Spinal cord (tissue), 10 donors: ENCODE measurements around the gene NOS1AP. TPM values are rescaled to one million over a fixed set of nuclear protein-coding genes. Genes with fewer than 3 reads are reported as not detected.

ENCODE experiments used
- DNase-seq, 6 donors: peaks; one replicate each; pipeline versions ENCODE4 v3.0.0 to v3.0.0-alpha.2; 2013 to 2015; ENCODE audit warnings: low spot score in 6 of 6, low read depth in 4 of 6
- H3K27ac ChIP-seq: one replicate; pipeline ENCODE4 v1.5.1; 2013; ENCODE audit warnings: low read depth, low read length, control low read depth
- H3K27me3 ChIP-seq: one replicate; pipeline ENCODE4 v1.6.1; 2013; ENCODE audit warnings: low read length; ENCODE audit not compliant: control insufficient read depth, insufficient read depth
- H3K36me3 ChIP-seq: one replicate; pipeline ENCODE4 v1.6.1; 2013; ENCODE audit warnings: low read length; ENCODE audit not compliant: control insufficient read depth, insufficient read depth
- H3K4me1 ChIP-seq: one replicate; pipeline ENCODE4 v1.6.1; 2013; ENCODE audit warnings: low read length; ENCODE audit not compliant: control insufficient read depth, insufficient read depth
- H3K4me3 ChIP-seq: one replicate; pipeline ENCODE4 v1.5.1; 2013; ENCODE audit warnings: low read depth, low read length, control low read depth
- H3K9me3 ChIP-seq: one replicate; pipeline ENCODE4 v1.6.1; 2013; ENCODE audit warnings: low read length; ENCODE audit not compliant: control insufficient read depth, insufficient read depth
- whole genome bisulfite sequencing: methylation state at CpG from one replicate; pipeline ENCODE4 v1.1.5; 2013; ENCODE audit warnings: missing lambda C conversion rate; ENCODE audit not compliant: insufficient coverage; 5-methylcytosine and 5-hydroxymethylcytosine counted together
- polyA plus RNA-seq, 2 donors: library from polyadenylated mRNA; unstranded; fragments of 120-200 nt; gene quantifications; one replicate each; pipeline ENCODE4 v1.2.1, GENCODE V29; 2013; ENCODE audit not compliant: insufficient read length in 2 of 2
- total RNA-seq, 2 donors: library from RNA; depleted of rRNA in 1 of 2; stranded (reverse); fragments of 120-200 nt in 1 of 2; fragments of >200 nt in 1 of 2; gene quantifications; one replicate each; pipeline versions ENCODE4 v1.2.3 to v1.2.4, GENCODE V29; 2013 to 2014
- donor health status: healthy.

The NOS1AP gene
- total and polyA plus RNA-seq, 4 donors: 4.2 to 9.9 (median 8.1) TPM

DNA sequence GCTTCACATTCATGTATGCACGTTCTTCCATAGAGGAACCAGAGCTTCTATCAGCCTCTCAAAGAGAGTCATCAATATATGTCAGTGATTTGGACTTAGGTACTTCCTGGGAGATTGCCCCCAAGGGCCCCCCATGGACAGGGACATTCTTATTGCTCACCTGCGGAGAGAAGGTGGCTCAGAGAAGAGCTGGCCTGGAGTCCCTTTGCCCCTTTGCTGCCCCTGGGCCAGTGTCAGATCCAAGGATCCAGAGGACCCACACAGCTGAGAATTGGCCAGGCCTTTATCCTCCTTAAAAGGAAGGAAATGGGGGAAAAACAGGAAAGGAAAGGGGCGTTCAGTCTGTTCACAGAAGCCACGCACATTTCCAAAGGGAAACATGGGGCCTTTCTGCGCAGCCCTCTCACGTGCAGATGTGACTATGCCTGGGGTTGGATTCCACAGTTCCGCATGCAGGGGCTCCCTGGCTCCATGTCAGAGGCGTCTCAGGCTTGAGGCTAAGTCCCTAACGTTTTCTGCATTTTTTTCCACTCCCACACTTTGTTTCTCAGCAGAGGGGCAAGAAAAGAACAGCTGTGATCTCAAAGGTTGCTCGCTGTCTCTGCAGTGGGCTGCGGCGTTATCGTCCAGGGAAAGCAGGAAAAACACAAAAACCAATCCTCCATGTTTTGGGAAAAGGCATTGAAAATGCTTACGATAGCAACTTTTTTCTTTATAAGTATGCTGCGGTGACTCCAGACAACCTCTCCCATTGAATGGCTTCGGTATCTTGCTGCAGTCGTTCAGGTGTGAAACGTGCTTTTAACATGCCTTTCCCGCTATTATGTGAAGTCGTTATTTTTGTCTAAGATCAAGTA is 318.0 kb downstream of the NOS1AP start:
- Histone ChIP-seq H3K4me3 (no peak overlapping the region), H3K4me1 (peaks cover 33% of the 10 kb centered on the region), H3K9me3 (no peaks in the 10 kb centered on the region), H3K36me3 (peaks cover 23% of the 10 kb centered on the region), H3K27me3 (no peaks in the 10 kb centered on the region), H3K27ac (no peak overlapping the region)
- 73% methylated on average over 13 of the region's 20 CpGs for WGBS
- DNase-seq: no peak

DNA sequence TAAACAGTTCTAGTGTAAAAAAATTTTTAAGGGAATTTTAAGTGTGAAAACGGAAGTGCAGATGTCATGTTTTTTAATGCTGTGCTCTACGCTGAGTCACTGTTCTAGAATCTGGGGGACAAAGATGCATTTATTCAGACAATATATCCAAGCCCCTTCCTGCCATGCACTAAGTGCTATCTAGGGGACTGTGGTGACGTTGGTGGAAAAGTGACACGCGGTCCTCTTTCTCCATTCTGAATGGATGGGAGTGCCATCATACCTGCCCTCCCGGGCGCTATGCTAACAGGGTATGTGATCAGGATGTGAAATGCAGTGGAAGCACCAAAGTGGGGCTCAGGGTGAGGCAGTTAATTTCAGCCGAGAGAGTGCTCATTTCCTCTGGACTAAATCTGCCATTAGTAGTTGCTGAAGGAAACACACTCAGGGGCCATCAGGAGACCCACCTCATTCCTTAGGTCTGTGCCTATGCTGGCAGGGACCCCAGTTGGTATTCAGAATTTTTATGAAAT is 318.6 kb downstream of the NOS1AP start:
- Histone ChIP-seq H3K4me1 (peaks cover 33% of the 10 kb centered on the region), H3K27me3 (no peaks in the 10 kb centered on the region), H3K36me3 (peaks cover 22% of the 10 kb centered on the region), H3K9me3 (no peaks in the 10 kb centered on the region), H3K27ac (no peak overlapping the region), H3K4me3 (no peak overlapping the region)
- no peak for DNase-seq
- WGBS: 63% methylated on average over 7 of the region's 8 CpGs

DNA sequence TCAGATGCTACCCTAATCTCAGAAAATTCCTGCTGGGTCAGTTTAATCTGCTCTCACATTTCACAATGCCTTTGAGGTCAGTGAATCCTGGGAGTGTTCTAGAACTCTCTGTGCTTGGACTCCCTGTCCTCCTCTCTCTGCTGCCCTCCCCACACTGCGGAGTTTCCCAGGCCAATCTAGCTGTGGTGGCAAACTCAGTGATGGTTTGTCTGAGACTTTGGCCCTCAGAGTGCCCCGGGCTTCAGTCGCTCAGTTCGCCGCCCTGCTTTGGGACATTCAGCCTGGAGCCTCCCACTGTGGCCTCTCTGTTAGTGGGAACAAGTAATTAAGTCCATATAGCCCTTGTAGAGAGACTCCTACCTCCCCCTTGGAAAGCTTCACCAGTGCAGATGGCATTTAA is 319.1 kb downstream of the NOS1AP start:
- no CpG with 5 or more reads among the region's 5 CpGs for WGBS

DNA sequence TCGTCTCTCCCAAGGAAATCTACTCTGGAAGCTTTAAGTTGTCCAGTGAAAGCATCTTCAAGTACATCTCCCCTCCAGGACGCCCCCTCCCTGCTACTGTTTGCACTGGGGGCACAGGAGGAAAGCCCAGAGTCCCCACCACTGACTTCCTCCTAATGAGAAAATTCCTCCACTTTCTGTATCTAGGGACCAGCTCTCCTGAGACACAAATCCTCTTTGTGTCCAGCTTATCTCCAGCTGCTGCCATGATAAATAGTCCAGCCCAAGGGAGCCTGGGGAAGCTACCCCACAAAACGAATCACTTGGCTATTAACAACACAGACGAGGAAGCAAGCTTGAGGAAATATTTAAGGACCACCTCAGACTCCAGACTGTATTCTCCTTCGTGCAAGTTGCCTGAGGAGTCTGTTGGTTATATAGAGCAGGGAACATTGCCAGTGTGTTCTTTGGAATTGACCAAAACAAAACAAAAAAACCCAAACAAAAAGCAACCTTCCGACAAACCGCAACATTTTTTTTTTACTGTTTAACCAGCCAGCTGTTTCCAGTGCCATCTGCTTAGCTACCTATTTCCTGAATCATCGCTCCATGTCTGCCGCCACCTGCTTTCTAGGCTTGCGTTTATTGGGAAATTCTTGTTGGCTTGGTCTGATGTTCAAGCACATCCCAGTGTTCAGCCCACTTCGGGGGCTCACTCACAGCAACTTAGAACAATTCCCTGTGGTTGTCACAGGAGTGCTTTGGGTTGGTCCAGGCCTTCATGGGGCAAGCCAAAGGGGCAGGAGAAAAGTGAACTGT is 319.7 kb downstream of the NOS1AP start:
- H3K27me3 ChIP-seq: no peaks in the 10 kb centered on the region
- 51% methylated on average over 7 of the region's 11 CpGs for WGBS

More for the DNA sequence above, 319.1 kb downstream of the NOS1AP start:
- peaks cover 17% of the 10 kb centered on the region for H3K36me3 ChIP-seq
- H3K27me3 ChIP-seq: no peaks in the 10 kb centered on the region
- H3K4me1 ChIP-seq: peaks cover 33% of the 10 kb centered on the region
- H3K4me3 ChIP-seq: no peak overlapping the region
- no peaks in the 10 kb centered on the region for H3K9me3 ChIP-seq
- H3K27ac ChIP-seq: no peak overlapping the region
- DNase-seq: no peak

DNA sequence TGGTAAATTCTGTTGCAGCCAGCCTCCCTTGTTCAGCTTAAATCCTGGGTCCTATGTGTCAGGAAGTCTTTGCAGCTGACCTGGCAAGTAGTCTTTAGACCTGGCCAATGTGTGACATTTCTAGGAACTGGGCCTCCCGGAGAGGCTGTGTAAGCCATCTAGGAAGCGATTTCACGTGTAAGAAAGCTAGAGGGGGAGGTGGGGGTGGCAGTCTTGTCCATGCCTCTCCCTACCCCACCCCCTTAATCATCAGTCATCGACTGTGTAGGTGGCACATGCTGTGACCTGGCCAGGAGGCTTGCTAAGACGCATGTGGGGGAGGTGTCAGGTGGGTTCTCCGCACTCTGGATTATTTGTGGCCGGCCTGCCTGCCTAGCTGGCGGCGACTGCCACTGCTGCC is 320.5 kb downstream of the NOS1AP start:
- H3K4me1 ChIP-seq: peaks cover 30% of the 10 kb centered on the region
- no peaks in the 10 kb centered on the region for H3K27me3 ChIP-seq
- no peaks in the 10 kb centered on the region for H3K9me3 ChIP-seq
- DNase-seq: no peak
- H3K4me3 ChIP-seq: no peak overlapping the region
- H3K27ac ChIP-seq: no peak overlapping the region
- peaks cover 3% of the 10 kb centered on the region for H3K36me3 ChIP-seq
- 85% methylated on average over 6 of the region's 9 CpGs for WGBS

More for the DNA sequence above, 319.7 kb downstream of the NOS1AP start:
- Histone ChIP-seq H3K4me1 (peaks cover 31% of the 10 kb centered on the region), H3K4me3 (no peak overlapping the region), H3K9me3 (no peaks in the 10 kb centered on the region), H3K27ac (no peak overlapping the region), H3K36me3 (peaks cover 11% of the 10 kb centered on the region)
- peak in 2 of 6 donors; percentile 29 to 75 for DNase-seq

DNA sequence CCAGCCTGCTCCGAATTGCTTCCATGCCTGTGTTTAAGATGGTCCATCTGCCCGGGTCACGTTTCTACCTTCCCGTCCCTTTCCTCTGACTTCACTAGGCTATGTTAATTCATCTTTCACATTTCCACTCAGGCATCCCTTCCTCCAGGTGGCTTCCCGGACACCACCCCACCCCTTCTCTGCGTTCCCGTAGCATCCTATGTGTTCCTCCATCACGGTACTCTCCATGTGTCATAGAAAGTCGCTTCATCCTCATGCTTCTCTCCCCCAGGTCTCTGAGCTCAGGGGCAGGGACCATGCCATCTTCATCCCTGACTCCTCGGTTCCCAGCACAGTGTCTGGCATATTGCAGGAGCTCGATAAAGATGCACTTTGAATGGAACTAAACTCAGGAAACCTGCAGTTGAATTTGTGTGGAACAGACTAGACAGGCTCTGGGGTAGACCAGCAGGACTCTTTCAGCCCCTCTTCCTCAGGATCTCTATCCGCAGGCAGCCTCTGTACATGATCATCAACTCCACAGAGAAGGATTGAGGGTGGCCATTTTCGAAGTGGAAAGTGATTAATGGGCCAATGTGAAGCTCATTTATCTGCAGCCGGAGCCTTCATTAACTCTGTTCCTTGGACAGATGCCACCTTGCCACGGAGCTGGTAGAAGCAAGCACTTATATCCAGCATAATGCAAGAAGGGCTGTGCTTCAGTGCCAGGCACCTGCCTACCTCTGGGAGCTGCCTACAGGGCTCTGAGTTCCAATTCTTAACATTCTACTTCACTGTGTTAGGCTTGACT is 321.1 kb downstream of the NOS1AP start:
- H3K4me1 ChIP-seq: peaks cover 30% of the 10 kb centered on the region
- 70% methylated on average over 13 of the region's 15 CpGs for WGBS
- no peak overlapping the region for H3K4me3 ChIP-seq
- no peak overlapping the region for H3K27ac ChIP-seq
- DNase-seq: peak in 1 of 6 donors; percentile 63
- no peaks in the 10 kb centered on the region for H3K36me3 ChIP-seq
- H3K9me3 ChIP-seq: no peaks in the 10 kb centered on the region
- H3K27me3 ChIP-seq: no peaks in the 10 kb centered on the region

DNA sequence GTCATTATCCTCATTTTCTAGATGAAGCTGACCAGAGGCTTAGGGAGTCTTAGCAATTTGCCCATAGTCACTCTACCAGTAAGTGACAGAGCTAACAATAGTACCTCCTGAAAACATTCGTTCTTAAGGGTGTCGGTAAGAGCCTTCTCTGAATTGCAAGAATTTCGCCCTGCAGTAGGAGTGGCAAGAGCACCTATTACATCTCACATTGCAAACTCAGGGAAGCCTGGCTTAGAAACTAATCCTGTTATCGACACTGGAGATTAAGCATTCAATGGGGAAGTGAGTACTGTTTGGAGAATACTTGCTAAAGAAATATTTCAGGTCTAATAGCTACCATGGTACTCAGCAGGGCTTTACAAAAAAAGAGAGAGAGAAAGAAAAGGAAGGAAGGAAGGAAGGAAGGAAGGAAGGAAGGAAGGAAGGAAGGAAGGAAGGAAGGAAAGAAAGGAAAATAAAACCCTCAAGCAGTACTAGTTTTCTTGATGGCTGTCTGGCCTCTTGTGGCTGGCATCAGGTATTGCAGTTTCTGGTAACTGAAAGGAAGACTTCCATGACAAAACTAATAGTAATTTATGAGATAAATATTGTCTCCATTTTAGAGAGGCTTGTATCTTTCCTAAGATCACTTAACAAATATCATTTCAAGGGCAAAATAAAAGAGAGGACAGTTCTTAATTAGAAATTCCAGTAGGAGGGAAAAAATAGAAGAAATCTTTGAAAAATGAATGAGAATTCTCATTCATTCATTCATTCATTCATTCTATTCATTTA is 322.5 kb downstream of the NOS1AP start:
- no CpG with 5 or more reads among the region's 4 CpGs for WGBS
- H3K4me3 ChIP-seq: no peak overlapping the region
- DNase-seq: peak in 3 of 6 donors; percentile 43 to 85 (median 69)
- H3K27ac ChIP-seq: no peak overlapping the region
- no peaks in the 10 kb centered on the region for H3K36me3 ChIP-seq
- H3K27me3 ChIP-seq: no peaks in the 10 kb centered on the region
- H3K9me3 ChIP-seq: no peaks in the 10 kb centered on the region
- peaks cover 30% of the 10 kb centered on the region for H3K4me1 ChIP-seq

DNA sequence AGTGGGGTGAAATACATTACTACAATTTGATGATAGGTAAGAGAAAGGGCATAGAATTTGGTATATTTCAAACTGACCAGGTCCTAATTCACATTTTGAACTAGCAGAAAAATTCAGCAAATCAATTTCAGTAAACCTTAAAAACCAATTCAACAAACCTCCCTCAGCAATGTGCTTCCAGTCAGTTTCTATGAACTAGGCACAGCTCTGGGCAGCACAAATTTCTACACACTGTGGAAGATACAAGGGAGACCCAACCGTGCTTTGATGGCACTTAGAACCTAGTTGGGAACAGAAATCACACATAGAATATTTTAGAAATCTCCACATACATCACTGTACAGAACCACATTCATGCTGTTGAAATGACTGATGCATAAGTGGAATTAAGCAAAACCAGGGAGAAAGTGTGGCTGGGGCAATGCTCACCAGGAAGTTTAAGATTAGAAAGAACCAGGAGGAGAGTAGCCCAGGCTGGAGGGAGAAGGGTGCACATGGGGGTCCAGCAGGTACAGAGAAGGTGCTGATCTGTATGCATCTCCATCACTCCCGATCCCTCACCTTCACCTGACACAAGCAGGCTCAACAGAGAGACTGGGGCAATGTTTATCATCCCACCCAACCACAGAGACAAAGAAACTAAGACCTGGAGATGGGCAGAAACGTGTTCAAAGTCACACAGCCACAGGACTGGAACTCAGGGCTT is 326.9 kb downstream of the NOS1AP start:
- no peak overlapping the region for H3K4me3 ChIP-seq
- WGBS: 86% methylated on average over 1 of the region's 3 CpGs
- H3K9me3 ChIP-seq: no peaks in the 10 kb centered on the region
- H3K36me3 ChIP-seq: no peaks in the 10 kb centered on the region
- no peaks in the 10 kb centered on the region for H3K4me1 ChIP-seq
- DNase-seq: no peak
- no peaks in the 10 kb centered on the region for H3K27me3 ChIP-seq
- H3K27ac ChIP-seq: no peak overlapping the region
